ENCODE results near the gene PGP.

The PGP gene

GRCh38 chr16:2180962-2181923 lies 33.4 kb downstream of the PGP start:
- no peak for DNase-seq (ENCODE audit: low spot score)

- no peak for DNase-seq (ENCODE audit: low spot score)
Observed at GRCh38 chr16:2180461-2180860, 34.2 kb downstream of the PGP start.

GRCh38 chr16:2179576-2179975 lies 35.1 kb downstream of the PGP start:
- DNase-seq (ENCODE audit: low spot score): no peak

- DNase-seq (ENCODE audit: low spot score): no peak
Observed at GRCh38 chr16:2179107-2179501, 35.5 kb downstream of the PGP start.

GRCh38 chr16:2178321-2179106 lies 36.1 kb downstream of the PGP start:
- DNase-seq (ENCODE audit: low spot score): peak; percentile 49

- no peak for DNase-seq (ENCODE audit: low spot score)
Observed at GRCh38 chr16:2177561-2177960, 37.1 kb downstream of the PGP start.

GRCh38 chr16:2177101-2177500 lies 37.5 kb downstream of the PGP start:
- DNase-seq (ENCODE audit: low spot score): no peak

- no peak for DNase-seq (ENCODE audit: low spot score)
Observed at GRCh38 chr16:2176047-2176446, 38.6 kb downstream of the PGP start.

- no peak for DNase-seq (ENCODE audit: low spot score)
Observed at GRCh38 chr16:2175454-2175853, 39.2 kb downstream of the PGP start.

- no peak for DNase-seq (ENCODE audit: low spot score)
Observed at GRCh38 chr16:2174396-2175131, 40.1 kb downstream of the PGP start.

GRCh38 chr16:2173916-2174315 lies 40.7 kb downstream of the PGP start:
- DNase-seq (ENCODE audit: low spot score): no peak

- no peak for DNase-seq (ENCODE audit: low spot score)
Observed at GRCh38 chr16:2173366-2173765, 41.3 kb downstream of the PGP start.

GRCh38 chr16:2172688-2173335 lies 41.8 kb downstream of the PGP start:
- DNase-seq (ENCODE audit: low spot score): no peak

GRCh38 chr16:2171601-2172178 lies 43.0 kb downstream of the PGP start:
- no peak for DNase-seq (ENCODE audit: low spot score)

GRCh38 chr16:2170587-2171435 lies 43.8 kb downstream of the PGP start:
- no peak for DNase-seq (ENCODE audit: low spot score)

- no peak for DNase-seq (ENCODE audit: low spot score)
Observed at GRCh38 chr16:2170080-2170479, 44.6 kb downstream of the PGP start.

GRCh38 chr16:2167068-2167638 lies 47.5 kb downstream of the PGP start:
- no peak for DNase-seq (ENCODE audit: low spot score)

- DNase-seq (ENCODE audit: low spot score): no peak
Observed at GRCh38 chr16:2166263-2167067, 48.2 kb downstream of the PGP start.

- no peak for DNase-seq (ENCODE audit: low spot score)
Observed at GRCh38 chr16:2165861-2166260, 48.8 kb downstream of the PGP start.

Data from activated CD4-positive, alpha-beta T cell treated with anti-CD3 and anti-CD28 coated beads, Interleukin-2, Interleukin-4, amounts not matched to agents 100 ng/mL and 50 ng/mL, durations not matched to agents 16 hours and 8 hours (primary cell).